Endothelial cell of umbilical vein (primary cell): ENCODE data around the gene GABRR3. TPM values are rescaled to one million over a fixed set of nuclear protein-coding genes. Genes with fewer than 3 reads are reported as not detected.

Source experiments
- BruUV-seq: library from RNA; stranded (reverse); fragments of 400-500 nt; replicated peaks from 2 replicates; lab custom pipeline; 2021; lab: Mats Ljungman, UMichigan
- CTCF ChIA-PET: fragments of 300-600, 350-600 bp; sonication (Branson Sonifier 250); formaldehyde crosslinking; loops from one replicate; lab custom pipeline; 2021; ENCODE audit warnings: antibody characterized with exemption, inconsistent platforms; lab: Charles Lee
- POLR2A ChIA-PET: fragments of 300-600, 350-600 bp; sonication (Branson Sonifier 250); formaldehyde crosslinking; loops from one replicate; lab custom pipeline; 2021; ENCODE audit warnings: antibody characterized with exemption, inconsistent platforms; lab: Charles Lee
- DNase-seq: peaks from one replicate; pipeline ENCODE4 v3.0.0-alpha.2; 2011; ENCODE audit warnings: low read depth, low spot score
- FAIRE-seq: peaks from 2 replicates; lab custom pipeline; 2011; peaks lifted over from hg19 to GRCh38; lab: Jason Lieb, UNC
- H2AFZ ChIP-seq: 2 replicates; pipeline ENCODE4 v1.6.0; 2012; ENCODE audit warnings: low read depth, low read length, control low read depth, inconsistent platforms
- H3K27ac ChIP-seq: 2 replicates; pipeline ENCODE4 v1.5.1; 2011; ENCODE audit warnings: low read depth, mild to moderate bottlenecking, control low read depth, low read length, moderate library complexity; ENCODE audit not compliant: insufficient read depth
- H3K27me3 ChIP-seq, 2 experiments: 2 replicates each; pipeline versions ENCODE4 v1.6.0 to v1.6.1; 2011; ENCODE audit warnings: low read length in 2 of 2, mixed read lengths in 1 of 2; ENCODE audit not compliant: control insufficient read depth in 2 of 2, insufficient read depth in 2 of 2
- H3K36me3 ChIP-seq, 2 experiments: 2 replicates in 1 of 2; 3 replicates in 1 of 2; pipeline ENCODE4 v1.5.1; 2011; ENCODE audit warnings: low read length in 2 of 2, mild to moderate bottlenecking in 1 of 2, moderate library complexity in 1 of 2; ENCODE audit not compliant: control insufficient read depth in 2 of 2, insufficient read depth in 2 of 2; ENCODE audit errors: extremely low read depth in 1 of 2
- H3K4me1 ChIP-seq: 3 replicates; pipeline ENCODE4 v1.5.1; 2011; ENCODE audit warnings: mild to moderate bottlenecking, low read length; ENCODE audit not compliant: control insufficient read depth, insufficient read depth; ENCODE audit errors: extremely low read depth
- H3K4me2 ChIP-seq: 2 replicates; pipeline ENCODE4 v1.6.1; 2011; ENCODE audit warnings: low read length, control low read depth, mixed read lengths; ENCODE audit not compliant: insufficient read depth
- H3K4me3 ChIP-seq, 3 experiments: fragments of 200-600 bp in 1 of 3; sonication (generic), shearing (Covaris generic) in 1 of 3; replicated peaks in 1 of 3; 2 replicates each; pipeline ENCODE4 v1.5.1; 2011 to 2016; ENCODE audit warnings: control low read depth in 3 of 3, low read length in 3 of 3, mild to moderate bottlenecking in 2 of 3, inconsistent platforms in 1 of 3, low read depth in 1 of 3, moderate library complexity in 1 of 3; ENCODE audit not compliant: insufficient read depth in 1 of 3
- H3K79me2 ChIP-seq: 2 replicates; pipeline ENCODE4 v1.6.0; 2012; ENCODE audit warnings: low read length, inconsistent platforms; ENCODE audit not compliant: control insufficient read depth, insufficient read depth
- H3K9ac ChIP-seq: replicated peaks from 2 replicates; pipeline ENCODE3; 2011; ENCODE audit warnings: low read length, control low read depth; ENCODE audit not compliant: insufficient read depth; ENCODE audit errors: extremely low read depth
- H3K9me1 ChIP-seq: replicated peaks from 3 replicates; pipeline ENCODE4 v1.6.0; 2011; ENCODE audit warnings: mild to moderate bottlenecking, low read length; ENCODE audit not compliant: control insufficient read depth, insufficient read depth; ENCODE audit errors: extremely low read depth
- H3K9me3 ChIP-seq: replicated peaks from 2 replicates; pipeline ENCODE4 v1.5.1; 2012; ENCODE audit warnings: low read length, inconsistent platforms; ENCODE audit not compliant: control insufficient read depth, insufficient read depth
- H4K20me1 ChIP-seq: replicated peaks from 2 replicates; pipeline ENCODE3; 2011; ENCODE audit warnings: mild to moderate bottlenecking, low read length; ENCODE audit not compliant: control insufficient read depth, insufficient read depth; ENCODE audit errors: extremely low read depth
- EZH2 ChIP-seq: IDR thresholded peaks from 2 replicates; pipeline ENCODE4 v1.6.1; 2012; ENCODE audit warnings: borderline replicate concordance, low read depth, mild to moderate bottlenecking, moderate library complexity, low read length, inconsistent platforms; ENCODE audit not compliant: severe bottlenecking
- FOS ChIP-seq: IDR thresholded peaks from 2 replicates; pipeline ENCODE4 v1.6.1; 2011; ENCODE audit warnings: mild to moderate bottlenecking, low read length, moderate library complexity, borderline replicate concordance; ENCODE audit not compliant: insufficient read depth
- GATA2 ChIP-seq: IDR thresholded peaks from 2 replicates; pipeline ENCODE4 v1.7.0; 2011; ENCODE audit warnings: low read depth, mild to moderate bottlenecking, moderate library complexity, mixed read lengths, low read length; ENCODE audit not compliant: insufficient read length, insufficient read depth
- JUN ChIP-seq: IDR thresholded peaks from 2 replicates; pipeline ENCODE4 v1.6.1; 2011; ENCODE audit warnings: borderline replicate concordance, low read depth; ENCODE audit not compliant: insufficient read length, insufficient read depth
- MAX ChIP-seq: IDR thresholded peaks from 2 replicates; pipeline ENCODE4 v1.6.1; 2011; ENCODE audit not compliant: insufficient read depth, insufficient read length
- MYC ChIP-seq: IDR thresholded peaks from one replicate; pipeline ENCODE4 v1.6.1; 2011; ENCODE audit warnings: mild to moderate bottlenecking, low read depth, low read length
- POLR2A ChIP-seq: IDR thresholded peaks from 2 replicates; pipeline ENCODE4 v1.6.1; 2012; ENCODE audit warnings: low read depth, mild to moderate bottlenecking, control low read depth, low read length
- POLR2AphosphoS5 ChIP-seq: IDR thresholded peaks from 2 replicates; pipeline ENCODE4 v1.6.1; 2012; ENCODE audit warnings: low read depth, mild to moderate bottlenecking, control low read depth, low read length, moderate library complexity; ENCODE audit not compliant: insufficient read depth
- dilution Hi-C: fragments of 300-500 bp; cut with MboI; formaldehyde crosslinking; loops from one replicate; pipeline ENCODE4 v1.15.0; 2019; ENCODE audit warnings: low sequenced_read_pairs; ENCODE audit not compliant: extremely low pct_ligation_motif_present
- intact Hi-C: fragments of 100-400 bp; cut with micrococcal nuclease; formaldehyde crosslinking; loops from one replicate; pipeline ENCODE4 v1.10.0; 2022
- polyA plus RNA-seq, 4 experiments: library from polyadenylated mRNA; depleted of rRNA in 3 of 4; stranded (reverse) in 3 of 4; unstranded in 1 of 4; fragments of >200 nt; gene quantifications; 2 replicates each; pipeline versions ENCODE4 v1.2.1 to v1.2.3, GENCODE V29; 2011 to 2012; ENCODE audit warnings: missing spikeins in 1 of 4
- total RNA-seq: library from RNA; stranded (reverse); gene quantifications from 2 replicates; pipeline ENCODE4 v1.2.3, GENCODE V29; 2021
- TF ChIP-seq, protein P1 (sequence below), 2 donors: IDR thresholded peaks; 1 replicate in 1 of 2; 2 replicates in 1 of 2; pipeline ENCODE4 v1.5.1; 2011; ENCODE audit warnings: low read length in 2 of 2, mild to moderate bottlenecking in 2 of 2, moderate library complexity in 2 of 2, control low read depth in 1 of 2, inconsistent platforms in 1 of 2, low read depth in 1 of 2; ENCODE audit not compliant: insufficient read depth in 1 of 2; ENCODE audit errors: extremely low read depth in 1 of 2

Gene GABRR3
- total and polyA plus RNA-seq, 2 donors (not counting 3 experiments of a cell fraction or from before 2014, with no cell fraction given): not detected

- DNase-seq (no peak), FAIRE-seq (no peak)
- CTCF ChIA-PET: no interaction called here
- Histone ChIP-seq H4K20me1 (no peaks in the 10 kb centered on the region), H3K27me3 (peaks cover 0 to 3% of the 10 kb centered on the region in 2 experiments), H2AFZ (no peak overlapping the region), H3K36me3 (no peaks in the 10 kb centered on the region), H3K9me1 (no peaks in the 10 kb centered on the region), H3K4me2 (no peak overlapping the region), H3K9me3 (no peaks in the 10 kb centered on the region), H3K79me2 (no peaks in the 10 kb centered on the region), H3K4me1 (no peaks in the 10 kb centered on the region), H3K9ac (no peak overlapping the region), H3K27ac (no peak overlapping the region), H3K4me3 (no peak overlapping the region)
- dilution Hi-C loops (no loop called here), intact Hi-C loops (no loop called here)
- TF ChIP-seq, protein P1, sequence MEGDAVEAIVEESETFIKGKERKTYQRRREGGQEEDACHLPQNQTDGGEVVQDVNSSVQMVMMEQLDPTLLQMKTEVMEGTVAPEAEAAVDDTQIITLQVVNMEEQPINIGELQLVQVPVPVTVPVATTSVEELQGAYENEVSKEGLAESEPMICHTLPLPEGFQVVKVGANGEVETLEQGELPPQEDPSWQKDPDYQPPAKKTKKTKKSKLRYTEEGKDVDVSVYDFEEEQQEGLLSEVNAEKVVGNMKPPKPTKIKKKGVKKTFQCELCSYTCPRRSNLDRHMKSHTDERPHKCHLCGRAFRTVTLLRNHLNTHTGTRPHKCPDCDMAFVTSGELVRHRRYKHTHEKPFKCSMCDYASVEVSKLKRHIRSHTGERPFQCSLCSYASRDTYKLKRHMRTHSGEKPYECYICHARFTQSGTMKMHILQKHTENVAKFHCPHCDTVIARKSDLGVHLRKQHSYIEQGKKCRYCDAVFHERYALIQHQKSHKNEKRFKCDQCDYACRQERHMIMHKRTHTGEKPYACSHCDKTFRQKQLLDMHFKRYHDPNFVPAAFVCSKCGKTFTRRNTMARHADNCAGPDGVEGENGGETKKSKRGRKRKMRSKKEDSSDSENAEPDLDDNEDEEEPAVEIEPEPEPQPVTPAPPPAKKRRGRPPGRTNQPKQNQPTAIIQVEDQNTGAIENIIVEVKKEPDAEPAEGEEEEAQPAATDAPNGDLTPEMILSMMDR (IDR thresholded peaks at IDR 0.05; ENCODE audit: extremely low read depth in 1 of 2, insufficient read depth in 1 of 2, low read depth in 1 of 2, low read length in 2 of 2): no peak
- TF ChIP-seq EZH2 (no peak), GATA2 (no peak), JUN (no peak), POLR2AphosphoS5 (no peak), POLR2A (no peak), FOS (no peak), MAX (no peak), MYC (no peak)
- BruUV-seq: no TSS peak
- POLR2A ChIA-PET: no interaction called here
Observed at GRCh38 chr3:98070840-98071239, 35.7 kb upstream of the GABRR3 start.
